Fibroblast of mammary gland (primary cell): Measurements from ENCODE around the gene SPTBN5.
A peak's percentile ranks its signal among the peaks of the same experiment; 100 is the strongest.

Experiments
- DNase-seq: peaks from one replicate; pipeline ENCODE4 v3.0.0-alpha.2; 2010; ENCODE audit warnings: low read depth
- H3K4me3 ChIP-seq: 2 replicates; pipeline ENCODE4 v1.5.1; 2011; ENCODE audit warnings: low read depth, mild to moderate bottlenecking, low read length, moderate library complexity; ENCODE audit not compliant: control insufficient read depth
- TF ChIP-seq, protein P1 (sequence below): conservative IDR thresholded peaks from 2 replicates; pipeline ENCODE4 v1.5.1; 2011; ENCODE audit warnings: low read depth, low read length, inconsistent platforms; ENCODE audit not compliant: control insufficient read depth, insufficient read depth

Gene SPTBN5

GRCh38 chr15:41936649-41937567 lies 43.1 kb upstream of the SPTBN5 start:
- no peak for DNase-seq
- H3K4me3 ChIP-seq = no peak overlapping the region
- TF ChIP-seq, protein P1, sequence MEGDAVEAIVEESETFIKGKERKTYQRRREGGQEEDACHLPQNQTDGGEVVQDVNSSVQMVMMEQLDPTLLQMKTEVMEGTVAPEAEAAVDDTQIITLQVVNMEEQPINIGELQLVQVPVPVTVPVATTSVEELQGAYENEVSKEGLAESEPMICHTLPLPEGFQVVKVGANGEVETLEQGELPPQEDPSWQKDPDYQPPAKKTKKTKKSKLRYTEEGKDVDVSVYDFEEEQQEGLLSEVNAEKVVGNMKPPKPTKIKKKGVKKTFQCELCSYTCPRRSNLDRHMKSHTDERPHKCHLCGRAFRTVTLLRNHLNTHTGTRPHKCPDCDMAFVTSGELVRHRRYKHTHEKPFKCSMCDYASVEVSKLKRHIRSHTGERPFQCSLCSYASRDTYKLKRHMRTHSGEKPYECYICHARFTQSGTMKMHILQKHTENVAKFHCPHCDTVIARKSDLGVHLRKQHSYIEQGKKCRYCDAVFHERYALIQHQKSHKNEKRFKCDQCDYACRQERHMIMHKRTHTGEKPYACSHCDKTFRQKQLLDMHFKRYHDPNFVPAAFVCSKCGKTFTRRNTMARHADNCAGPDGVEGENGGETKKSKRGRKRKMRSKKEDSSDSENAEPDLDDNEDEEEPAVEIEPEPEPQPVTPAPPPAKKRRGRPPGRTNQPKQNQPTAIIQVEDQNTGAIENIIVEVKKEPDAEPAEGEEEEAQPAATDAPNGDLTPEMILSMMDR = no peak

GRCh38 chr15:41936155-41936554 lies 42.3 kb upstream of the SPTBN5 start:
- no peak for DNase-seq
- TF ChIP-seq, protein P1 = no peak
- no peak overlapping the region for H3K4me3 ChIP-seq

- TF ChIP-seq, protein P1 = no peak
- DNase-seq = no peak
- no peak overlapping the region for H3K4me3 ChIP-seq
Measured at GRCh38 chr15:41935566-41936020, 41.7 kb upstream of the SPTBN5 start.

GRCh38 chr15:41934843-41935242 lies 41.0 kb upstream of the SPTBN5 start:
- no peak for DNase-seq
- H3K4me3 ChIP-seq = no peak overlapping the region
- TF ChIP-seq, protein P1 = no peak

DNA sequence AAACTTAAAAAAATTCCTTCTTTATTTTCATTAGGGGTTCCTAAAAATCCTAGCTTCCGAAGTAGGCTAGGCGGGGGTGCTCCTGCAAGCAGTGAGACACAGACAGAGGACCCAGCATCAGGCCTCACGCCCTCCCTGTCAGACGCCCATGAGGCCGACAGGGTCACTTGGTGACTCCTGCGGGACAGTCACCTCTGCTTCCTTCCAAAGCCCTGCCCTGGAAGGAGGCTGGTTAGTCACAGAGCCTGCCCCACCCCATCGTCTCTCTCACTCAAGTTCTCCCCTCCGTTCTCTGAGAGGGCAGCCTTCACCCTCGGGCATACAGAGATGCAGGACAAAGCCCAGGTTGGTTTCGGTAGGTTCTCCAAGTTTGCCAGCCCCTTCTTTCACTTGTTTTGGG lies 39.9 kb upstream of the SPTBN5 start:
- peak; percentile 36 for DNase-seq
- TF ChIP-seq, protein P1 = no peak
- no peak overlapping the region for H3K4me3 ChIP-seq

- H3K4me3 ChIP-seq = no peak overlapping the region
- TF ChIP-seq, protein P1 = no peak
- DNase-seq = no peak
Measured at GRCh38 chr15:41933326-41933725, 39.5 kb upstream of the SPTBN5 start.
